ENCODE data around the gene RS1.

The RS1 gene

GRCh38 chrX:18672008-18672407 lies at the start of gene RS1:
Gene RS1, minus strand, starts transcription at chrX:18672108. Its CDS starts 40 bp downstream, at chrX:18672068.
- Histone ChIP-seq H3K27me3 (ENCODE audit: insufficient read depth, low read length) (no peaks in the 10 kb centered on the region), H3K9me3 (ENCODE audit: low read length) (no peaks in the 10 kb centered on the region), H3K4me3 (ENCODE audit: low read depth, low read length, poor library complexity, severe bottlenecking) (no peak within 1 kb of the TSS), H2AFZ (ENCODE audit: low read length) (no peak within 1 kb of the TSS), H3K4me2 (ENCODE audit: low read length) (no peak within 1 kb of the TSS), H4K20me1 (ENCODE audit: insufficient read depth, low read length) (no peaks in the 10 kb centered on the region), H3K9ac (ENCODE audit: low read length) (no peak within 1 kb of the TSS), H3K4me1 (ENCODE audit: insufficient read depth, low read length, severe bottlenecking) (peaks cover 18% of the 10 kb centered on the region), H3K79me2 (ENCODE audit: insufficient read depth, low read length) (no peaks in the 10 kb centered on the region), H3K9me2 (ENCODE audit: low read depth, low read length) (no peaks in the 10 kb centered on the region), H3F3A (ENCODE audit: insufficient read depth, low read length) (no peaks in the 10 kb centered on the region), H3K27ac (ENCODE audit: low read depth, low read length, poor library complexity, severe bottlenecking) (no peak within 1 kb of the TSS), H3K36me3 (ENCODE audit: insufficient read depth, low read length) (no peaks in the 10 kb centered on the region)
- TF ChIP-seq EZH2 (IDR thresholded peaks at IDR 0.05; ENCODE audit: borderline replicate concordance, low read length): no peak
- TF ChIP-seq CTCF (IDR thresholded peaks at IDR 0.05; ENCODE audit: low read length): no peak

- Histone ChIP-seq H3K79me2 (ENCODE audit: insufficient read depth, low read length) (no peaks in the 10 kb centered on the region), H3F3A (ENCODE audit: insufficient read depth, low read length) (no peaks in the 10 kb centered on the region), H4K20me1 (ENCODE audit: insufficient read depth, low read length) (no peaks in the 10 kb centered on the region), H3K9ac (ENCODE audit: low read length) (no peak overlapping the region), H3K4me3 (ENCODE audit: low read depth, low read length, poor library complexity, severe bottlenecking) (no peak overlapping the region), H2AFZ (ENCODE audit: low read length) (no peak overlapping the region), H3K9me3 (ENCODE audit: low read length) (no peaks in the 10 kb centered on the region), H3K27ac (ENCODE audit: low read depth, low read length, poor library complexity, severe bottlenecking) (no peak overlapping the region), H3K27me3 (ENCODE audit: insufficient read depth, low read length) (no peaks in the 10 kb centered on the region), H3K4me1 (ENCODE audit: insufficient read depth, low read length, severe bottlenecking) (no peaks in the 10 kb centered on the region), H3K36me3 (ENCODE audit: insufficient read depth, low read length) (no peaks in the 10 kb centered on the region), H3K4me2 (ENCODE audit: low read length) (no peak overlapping the region), H3K9me2 (ENCODE audit: low read depth, low read length) (no peaks in the 10 kb centered on the region)
- TF ChIP-seq EZH2 (IDR thresholded peaks at IDR 0.05; ENCODE audit: borderline replicate concordance, low read length): no peak
- TF ChIP-seq CTCF (IDR thresholded peaks at IDR 0.05; ENCODE audit: low read length): no peak
Measured at GRCh38 chrX:18719852-18720251, 47.9 kb upstream of the RS1 start.

- H3K9me3 ChIP-seq (ENCODE audit: low read length): no peaks in the 10 kb centered on the region
- H3K4me1 ChIP-seq (ENCODE audit: insufficient read depth, low read length, severe bottlenecking): no peaks in the 10 kb centered on the region
- no peaks in the 10 kb centered on the region for H3K79me2 ChIP-seq (ENCODE audit: insufficient read depth, low read length)
- TF ChIP-seq EZH2 (IDR thresholded peaks at IDR 0.05; ENCODE audit: borderline replicate concordance, low read length) (no peak), CTCF (IDR thresholded peaks at IDR 0.05; ENCODE audit: low read length) (no peak)
- H3K27me3 ChIP-seq (ENCODE audit: insufficient read depth, low read length): no peaks in the 10 kb centered on the region
- H3K4me3 ChIP-seq (ENCODE audit: low read depth, low read length, poor library complexity, severe bottlenecking): no peak overlapping the region
- H3F3A ChIP-seq (ENCODE audit: insufficient read depth, low read length): no peaks in the 10 kb centered on the region
- no peak overlapping the region for H3K9ac ChIP-seq (ENCODE audit: low read length)
- H4K20me1 ChIP-seq (ENCODE audit: insufficient read depth, low read length): no peaks in the 10 kb centered on the region
- no peaks in the 10 kb centered on the region for H3K36me3 ChIP-seq (ENCODE audit: insufficient read depth, low read length)
- no peak overlapping the region for H2AFZ ChIP-seq (ENCODE audit: low read length)
- H3K9me2 ChIP-seq (ENCODE audit: low read depth, low read length): no peaks in the 10 kb centered on the region
- H3K4me2 ChIP-seq (ENCODE audit: low read length): no peak overlapping the region
- no peak overlapping the region for H3K27ac ChIP-seq (ENCODE audit: low read depth, low read length, poor library complexity, severe bottlenecking)
Measured at GRCh38 chrX:18714910-18715309, 43.0 kb upstream of the RS1 start.

Measured in OCI-LY1 (cell line).